HG02973 (cell line): ENCODE results near the gene ZNF620.
"Not testable (repeated sequence)": the region's sequence is repeated elsewhere in the genome, so short reads cannot be mapped to it uniquely, and the experiment has no call there.

Experiments
- ATAC-seq: cut with Tn5 transposase; IDR thresholded peaks from one replicate; pipeline ENCODE4 v1.9.1; 2021; ENCODE audit warnings: moderate library complexity; ENCODE audit not compliant: unreplicated experiment

Gene ZNF620

GRCh38 chr3:40499952-40500351, 5.9 kb upstream of the ZNF620 start:
- no peak for ATAC-seq

- no peak for ATAC-seq
These were observed 3.8 kb upstream of the ZNF620 start for GRCh38 chr3:40502034-40502433.

- no peak for ATAC-seq
These were observed 1.0 kb upstream of the ZNF620 start for GRCh38 chr3:40504636-40505430.

- ATAC-seq, result no peak
These were observed 5.3 kb downstream of the ZNF620 start for GRCh38 chr3:40511031-40511718.

- ATAC-seq, result no peak
These were observed 10.4 kb downstream of the ZNF620 start for GRCh38 chr3:40516201-40516600.

GRCh38 chr3:40518067-40518466, 12.2 kb downstream of the ZNF620 start:
- no peak for ATAC-seq

GRCh38 chr3:40518848-40519247, 13.0 kb downstream of the ZNF620 start:
- no peak for ATAC-seq

- ATAC-seq, result no peak
These were observed 15.4 kb downstream of the ZNF620 start for GRCh38 chr3:40521254-40521653.

GRCh38 chr3:40523781-40524180, 17.9 kb downstream of the ZNF620 start:
- no peak for ATAC-seq

GRCh38 chr3:40524222-40524567, 18.4 kb downstream of the ZNF620 start:
- peak; percentile 17 for ATAC-seq

- ATAC-seq, result peak; percentile 98
These were observed 18.9 kb downstream of the ZNF620 start, which contains the start of gene ZNF621 for GRCh38 chr3:40524568-40525285. Gene ZNF621 (plus strand): TSS chr3:40524960. CDS start chr3:40525841, 881 bp downstream.

GRCh38 chr3:40528426-40528825, 22.6 kb downstream of the ZNF620 start:
- no peak for ATAC-seq

- no peak for ATAC-seq
These were observed 26.4 kb downstream of the ZNF620 start for GRCh38 chr3:40532252-40532651.

- no peak for ATAC-seq
These were observed 28.4 kb downstream of the ZNF620 start for GRCh38 chr3:40534283-40534682.

- no peak for ATAC-seq
These were observed 41.0 kb downstream of the ZNF620 start for GRCh38 chr3:40546816-40547215.

- ATAC-seq, result no peak
These were observed 44.3 kb downstream of the ZNF620 start for GRCh38 chr3:40550167-40550566.

- ATAC-seq, result no peak
These were observed 51.8 kb downstream of the ZNF620 start for GRCh38 chr3:40557575-40558161.

- not testable (repeated sequence) for ATAC-seq
These were observed 56.6 kb downstream of the ZNF620 start for GRCh38 chr3:40562482-40562881.

GRCh38 chr3:40565629-40566028, 59.8 kb downstream of the ZNF620 start:
- not testable (repeated sequence) for ATAC-seq

GRCh38 chr3:40566694-40567093, 60.9 kb downstream of the ZNF620 start:
- ATAC-seq, result no peak
